A549 (cell line): ENCODE data around the gene FAM120B.

ENCODE experiments used
- BHLHE40 ChIP-seq: IDR thresholded peaks from 2 replicates; pipeline ENCODE4 v1.6.1; 2012; ENCODE audit warnings: low read depth, low read length, inconsistent platforms
- CEBPB ChIP-seq, 2 experiments: fragments of >200 bp in 1 of 2; sonication (Bioruptor Twin) in 1 of 2; formaldehyde crosslinking in 1 of 2; IDR thresholded peaks; 2 replicates each; pipeline ENCODE4 v1.6.1; 2012 to 2016
- CHD4 ChIP-seq: fragments of 200-600 bp; sonication (generic); IDR thresholded peaks from 2 replicates; pipeline ENCODE4 v1.6.1; 2016; ENCODE audit warnings: antibody characterized with exemption, mild to moderate bottlenecking, borderline replicate concordance
- CTCF ChIP-seq: fragments of >200 bp; sonication (Bioruptor Twin); formaldehyde crosslinking; IDR thresholded peaks from 3 replicates; pipeline ENCODE4 v1.5.1; 2016
- EP300 ChIP-seq, 2 experiments: fragments of >200 bp; sonication (Bioruptor Twin); formaldehyde crosslinking; IDR thresholded peaks; 2 replicates in 1 of 2; 3 replicates in 1 of 2; pipeline ENCODE4 v1.6.1; 2016 to 2017
- HDAC2 ChIP-seq: fragments of 200-600 bp; sonication (generic); IDR thresholded peaks from 2 replicates; pipeline ENCODE4 v1.6.1; 2016
- NFE2L2 ChIP-seq: fragments of 150-350 bp; conservative IDR thresholded peaks from 2 replicates; pipeline ENCODE4 v1.6.1; 2014; ENCODE audit warnings: low read length
- POLR2AphosphoS2 ChIP-seq: conservative IDR thresholded peaks from 2 replicates; pipeline ENCODE4 v1.6.1; 2012; ENCODE audit warnings: low read length, improper control_type of control experiment, inconsistent platforms

- TF ChIP-seq BHLHE40 (no peak), CTCF (no peak), POLR2AphosphoS2 (no peak), CHD4 (no peak), EP300 (IDR thresholded peaks at IDR 0.05) (no peak), HDAC2 (no peak), CEBPB (IDR thresholded peaks at IDR 0.05) (no peak), NFE2L2 (no peak)
Measured at GRCh38 chr6:170308761-170309160, 2.2 kb downstream of the FAM120B start.
